IPS-NIHi11 (cell line): ENCODE results near the gene CEP164.
"Not testable (repeated sequence)": the region's sequence is repeated elsewhere in the genome, so short reads cannot be mapped to it uniquely, and the experiment has no call there.

Experiments used
- DNase-seq: peaks from one replicate; pipeline ENCODE4 v3.0.0; 2012; ENCODE audit warnings: mixed read lengths, low spot score

Gene CEP164

DNA sequence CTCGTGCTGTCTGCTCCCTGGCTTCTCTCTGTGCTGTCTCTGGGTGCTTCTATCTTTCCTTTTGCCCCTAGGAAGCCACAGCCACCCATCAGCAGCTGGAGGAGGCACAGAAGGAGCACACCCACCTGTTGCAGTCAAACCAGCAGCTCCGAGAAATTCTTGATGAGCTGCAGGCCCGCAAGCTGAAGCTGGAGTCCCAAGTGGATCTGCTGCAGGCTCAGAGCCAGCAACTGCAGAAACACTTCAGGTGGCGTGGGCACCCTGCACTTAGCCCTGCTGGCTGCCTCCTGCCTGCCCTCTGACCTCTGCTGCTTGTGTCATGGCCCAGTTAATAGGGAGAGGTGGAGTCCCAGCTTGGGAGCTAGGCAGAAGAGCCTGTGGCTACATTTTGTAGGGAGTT, 67.8 kb downstream of the CEP164 start:
- no peak for DNase-seq

DNA sequence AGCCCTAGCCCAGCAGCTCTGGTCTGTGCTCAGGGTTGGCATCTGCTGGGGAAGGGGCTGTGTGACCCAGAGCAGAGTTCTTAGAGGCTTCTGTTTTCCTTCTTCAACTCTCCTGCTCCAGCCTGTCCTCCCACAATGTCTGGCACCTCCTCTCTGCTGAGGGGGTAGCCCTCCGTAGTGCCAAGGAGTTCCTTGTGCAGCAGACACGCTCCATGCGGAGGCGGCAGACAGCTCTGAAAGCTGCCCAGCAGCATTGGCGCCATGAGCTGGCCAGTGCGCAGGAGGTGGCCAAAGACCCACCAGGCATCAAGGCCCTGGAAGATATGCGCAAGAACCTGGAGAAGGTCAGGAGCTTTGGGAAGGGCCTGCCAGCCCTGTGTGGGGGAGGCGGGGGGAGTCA, 69.3 kb downstream of the CEP164 start:
- DNase-seq = no peak

GRCh38 chr11:117398618-117399017, 71.0 kb downstream of the CEP164 start:
- DNase-seq = not testable (repeated sequence)

- DNase-seq = not testable (repeated sequence)
Measured at GRCh38 chr11:117399100-117399840, 71.6 kb downstream of the CEP164 start.

GRCh38 chr11:117405898-117406297, 78.2 kb downstream of the CEP164 start:
- DNase-seq = not testable (repeated sequence)

DNA sequence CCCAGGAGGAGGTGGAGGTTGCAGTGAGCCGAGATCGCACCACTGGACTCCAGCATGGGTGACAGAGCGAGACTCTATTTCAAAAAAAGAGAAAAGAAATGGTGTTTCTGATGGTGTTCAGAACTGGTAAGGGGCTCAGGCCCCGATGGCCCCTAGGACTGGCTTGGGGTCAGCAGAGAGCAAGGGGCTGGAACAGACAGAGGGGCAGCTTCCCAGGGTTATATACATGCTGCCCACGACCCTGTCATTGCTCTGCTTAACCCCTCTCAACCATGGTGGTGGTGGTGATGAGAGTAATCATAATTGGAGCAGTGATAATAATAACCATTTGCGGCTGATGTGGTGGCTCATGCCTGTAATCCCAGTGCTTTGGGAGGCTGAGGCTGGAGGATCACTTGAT, 79.4 kb downstream of the CEP164 start:
- no peak for DNase-seq

GRCh38 chr11:117408356-117408755, 80.7 kb downstream of the CEP164 start:
- no peak for DNase-seq

- DNase-seq = no peak
Measured at GRCh38 chr11:117409511-117409910, 81.9 kb downstream of the CEP164 start.

DNA sequence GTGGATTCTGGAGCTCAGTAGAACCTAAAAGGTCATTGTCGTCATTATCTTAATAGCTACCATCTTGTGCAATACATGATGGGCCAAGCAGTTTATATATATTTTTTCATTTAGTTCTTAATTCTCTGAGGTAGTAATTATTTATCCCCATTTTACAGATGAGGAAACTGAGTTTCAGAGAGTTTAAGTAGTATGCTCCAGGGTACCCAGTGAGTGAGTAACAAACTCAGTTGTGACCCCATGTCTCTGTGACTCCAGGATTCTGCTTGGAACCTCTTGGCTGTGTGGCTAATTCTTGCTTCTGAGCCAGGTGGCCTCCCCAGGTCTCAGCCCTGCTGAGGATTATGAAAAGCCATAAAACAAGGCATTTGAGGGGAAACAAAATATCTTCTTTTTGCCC, 82.6 kb downstream of the CEP164 start:
- DNase-seq = no peak

GRCh38 chr11:117410861-117411710, 83.4 kb downstream of the CEP164 start:
- peak; percentile 60 for DNase-seq

GRCh38 chr11:117411736-117412135, 84.1 kb downstream of the CEP164 start:
- no peak for DNase-seq

DNA sequence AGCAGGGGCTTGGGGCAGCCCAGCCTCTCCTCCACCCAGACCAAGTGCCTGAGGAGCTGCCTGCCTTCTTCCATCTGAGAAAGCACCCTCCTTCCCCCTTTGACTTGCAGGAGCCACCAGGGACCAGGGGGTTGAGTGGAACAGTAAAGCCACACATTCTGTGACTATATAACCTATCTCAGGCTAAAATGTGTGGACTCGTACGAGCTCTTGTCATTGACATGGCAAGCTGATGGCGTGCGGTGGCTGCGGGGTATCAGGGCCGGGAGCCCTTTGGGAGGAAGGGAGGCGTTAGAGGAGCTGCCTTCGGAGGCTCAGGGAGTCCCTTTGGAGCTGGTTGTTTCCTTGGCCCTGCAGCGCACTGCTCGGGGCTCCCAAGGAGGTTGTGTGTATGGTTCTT, 84.5 kb downstream of the CEP164 start:
- DNase-seq = no peak

DNA sequence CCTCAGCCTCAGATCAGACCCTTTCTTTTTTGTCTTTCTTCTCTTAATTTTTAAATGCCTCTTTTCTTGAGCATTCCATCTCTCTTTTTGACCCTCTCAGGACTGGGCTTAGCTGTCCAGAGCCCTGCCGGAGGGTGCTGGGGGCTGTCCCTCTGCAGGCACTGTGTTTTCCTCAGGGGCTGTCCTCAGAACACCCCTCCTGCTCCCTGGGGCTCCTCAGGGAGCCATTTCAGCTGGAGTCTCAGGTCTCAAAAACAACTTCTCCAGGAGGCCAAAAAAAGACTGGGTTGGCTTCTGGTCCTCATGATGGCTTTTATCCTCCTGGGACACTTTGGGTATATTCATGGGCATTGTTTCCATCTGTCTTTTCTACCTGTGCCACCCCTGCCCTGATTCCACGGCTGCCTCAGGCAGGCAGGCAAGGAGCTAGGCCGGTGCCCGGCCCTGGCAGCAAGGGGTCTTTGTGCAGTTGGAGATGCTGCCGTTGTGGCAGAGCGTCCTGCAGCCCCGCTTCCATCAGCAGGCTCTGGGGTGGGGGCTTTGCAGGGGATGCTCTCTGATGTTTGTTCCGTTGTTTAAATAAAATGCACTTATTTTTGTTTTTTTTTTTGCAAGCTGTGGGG, 85.1 kb downstream of the CEP164 start:
- no peak for DNase-seq

DNA sequence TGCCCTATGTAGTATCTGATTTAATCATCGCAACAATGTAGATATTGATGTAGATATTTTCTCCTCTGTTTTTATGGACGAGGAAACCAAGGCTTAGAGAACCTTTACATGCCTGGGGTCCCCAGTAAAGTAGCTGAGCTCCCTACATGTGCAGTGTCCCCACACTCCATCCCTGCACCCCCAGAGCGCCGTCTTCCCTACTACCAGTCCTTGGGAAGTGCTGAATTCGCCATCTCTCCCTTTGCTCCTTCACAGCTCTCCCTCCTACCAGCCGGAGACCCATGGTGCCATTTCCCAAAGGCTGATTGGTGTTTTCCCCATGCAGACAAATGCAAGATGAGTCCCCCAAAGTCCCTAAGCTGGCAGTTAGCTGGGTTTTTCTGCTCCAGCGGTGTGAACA, 86.0 kb downstream of the CEP164 start:
- no peak for DNase-seq

DNA sequence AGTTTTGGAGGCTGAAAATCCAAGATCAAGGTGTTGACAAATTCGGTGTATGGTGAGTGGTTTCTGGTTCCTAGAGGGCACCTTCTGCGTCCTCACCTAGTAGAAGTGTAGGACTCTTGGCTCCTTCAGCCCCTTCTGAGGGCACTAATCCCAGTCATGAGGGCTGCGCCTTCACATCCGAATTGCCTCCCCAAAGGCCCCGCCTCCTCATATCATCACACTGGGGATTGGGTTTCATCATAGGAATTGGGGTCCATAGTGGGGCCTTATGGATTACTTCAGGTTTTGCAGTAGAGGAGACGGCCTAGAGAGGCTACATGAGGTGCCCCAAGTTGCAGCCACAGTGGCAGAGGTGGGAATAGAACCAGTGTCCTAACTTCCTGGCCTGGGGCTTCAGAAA, 87.1 kb downstream of the CEP164 start:
- DNase-seq = no peak

DNA sequence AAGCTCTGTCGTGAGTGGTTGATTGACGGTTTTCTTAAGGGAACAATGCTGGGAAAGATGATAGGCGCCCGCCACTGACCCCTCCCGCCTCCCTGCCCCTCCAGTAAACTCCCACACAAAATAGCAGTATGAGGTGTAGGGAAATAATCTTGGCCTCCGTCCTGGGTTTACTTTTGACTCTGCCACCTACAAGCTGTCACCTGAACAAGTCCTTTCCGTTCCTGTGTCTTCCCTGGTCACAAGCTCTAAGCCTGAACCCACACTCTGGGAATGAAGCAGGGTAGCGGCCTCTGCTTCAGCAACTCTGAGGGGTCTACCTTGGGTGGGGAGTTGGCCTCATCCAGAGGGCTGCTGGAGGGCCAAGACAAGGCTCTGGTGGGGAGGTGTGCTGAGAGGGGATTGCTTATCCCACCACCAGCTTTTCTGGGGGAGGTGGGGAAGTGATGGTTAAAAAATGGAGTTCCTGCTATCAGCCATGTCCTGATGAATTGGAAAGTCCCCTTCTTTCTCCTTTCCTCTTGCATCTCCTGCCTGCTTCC, 87.8 kb downstream of the CEP164 start:
- DNase-seq = no peak

DNA sequence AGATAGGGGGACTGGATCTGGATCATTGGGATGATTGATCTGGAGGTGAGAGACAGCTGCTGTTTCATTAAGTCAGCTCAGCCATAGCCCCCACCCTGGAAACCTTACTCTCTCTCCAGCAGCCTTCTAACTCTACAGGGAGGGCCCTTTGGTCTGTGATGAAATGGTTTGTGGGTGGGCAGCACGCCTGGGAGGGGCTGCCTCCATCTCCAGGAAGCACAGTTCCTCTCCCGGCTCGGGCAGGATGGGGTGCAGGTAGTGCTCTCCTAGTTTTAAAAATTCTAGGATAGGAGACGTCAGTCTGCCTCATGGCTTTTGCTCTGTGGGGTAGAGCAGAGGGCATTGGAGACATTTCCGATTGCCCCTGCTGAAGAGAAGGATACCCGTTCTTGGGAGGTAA, 89.7 kb downstream of the CEP164 start:
- DNase-seq = no peak

- no peak for DNase-seq
Measured at GRCh38 chr11:117417856-117418255, 90.2 kb downstream of the CEP164 start.

- DNase-seq = no peak
Measured at GRCh38 chr11:117418737-117419481, 91.3 kb downstream of the CEP164 start.

- no peak for DNase-seq
Measured at GRCh38 chr11:117419482-117420142, 92.0 kb downstream of the CEP164 start.

DNA sequence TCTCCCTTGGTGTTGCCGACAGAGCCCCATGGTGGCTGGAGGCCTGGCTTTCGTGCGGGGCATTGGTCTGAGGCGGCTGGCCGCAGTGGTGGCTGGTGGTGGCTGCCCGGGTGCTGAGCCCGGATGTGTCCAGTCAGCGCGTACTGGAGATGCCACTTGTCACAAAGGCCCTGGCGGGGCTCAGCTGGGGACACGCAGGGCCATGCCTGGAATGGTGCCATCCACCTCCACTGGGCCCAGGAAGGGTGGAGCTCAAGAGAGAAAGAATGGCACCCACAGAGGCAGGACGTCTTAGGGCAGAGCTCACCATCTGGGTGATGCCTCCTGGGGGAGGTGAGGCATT, 92.5 kb downstream of the CEP164 start:
- DNase-seq = no peak

- DNase-seq = no peak
Measured at GRCh38 chr11:117420598-117420997, 92.9 kb downstream of the CEP164 start.
